NCI-H748 treated with DMSO at 0.1 percent for 48 hours (cell line): ENCODE results near the gene MPST.
A peak's percentile ranks its signal among the peaks of the same experiment; 100 is the strongest.
"Not testable (repeated sequence)": the region's sequence is repeated elsewhere in the genome, so short reads cannot be mapped to it uniquely, and the experiment has no call there.

Experiments
- DNase-seq: peaks from one replicate; lab custom pipeline; 2025; lab: John Stamatoyannopoulos, UW

Gene MPST

GRCh38 chr22:37019309-37020191 is at the start of gene MPST, which contains the start of gene TST:
Gene MPST (plus strand): TSS chr22:37019742. CDS start chr22:37019837, 95 bp downstream.
Gene TST (minus strand): TSS chr22:37019447. CDS start chr22:37018732, 715 bp downstream.
- no peak for DNase-seq

GRCh38 chr22:36971341-36972125 is 48.0 kb upstream of the MPST start:
- no peak for DNase-seq

- no peak for DNase-seq
Observed at GRCh38 chr22:36976606-36977005, 42.9 kb upstream of the MPST start.

GRCh38 chr22:36977401-36977861 is 42.1 kb upstream of the MPST start:
- no peak for DNase-seq

- DNase-seq = peak; percentile 51
Observed at GRCh38 chr22:36977947-36978660, 41.4 kb upstream of the MPST start.

GRCh38 chr22:36979016-36979910 is 40.3 kb upstream of the MPST start:
- no peak for DNase-seq

- DNase-seq = no peak
Observed at GRCh38 chr22:36981247-36981775, 38.2 kb upstream of the MPST start.

GRCh38 chr22:36982136-36982535 is 37.4 kb upstream of the MPST start:
- DNase-seq = no peak

- no peak for DNase-seq
Observed at GRCh38 chr22:36985211-36985889, 34.2 kb upstream of the MPST start.

GRCh38 chr22:36986242-36986821 is 33.2 kb upstream of the MPST start:
- DNase-seq = no peak

GRCh38 chr22:36988075-36988832 is 31.3 kb upstream of the MPST start:
- DNase-seq = no peak

GRCh38 chr22:36989012-36989411 is 30.5 kb upstream of the MPST start:
- not testable (repeated sequence) for DNase-seq

GRCh38 chr22:36990457-36990856 is 29.1 kb upstream of the MPST start:
- DNase-seq = no peak

GRCh38 chr22:36991206-36991605 is 28.3 kb upstream of the MPST start:
- no peak for DNase-seq

GRCh38 chr22:36997746-36998145 is 21.8 kb upstream of the MPST start:
- no peak for DNase-seq

- DNase-seq = no peak
Observed at GRCh38 chr22:36998620-36999351, 20.8 kb upstream of the MPST start.

- DNase-seq = no peak
Observed at GRCh38 chr22:36999463-36999862, 20.1 kb upstream of the MPST start.
